Left lung (tissue), 10 donors: ENCODE results near the gene IL2RG. TPM values are rescaled to one million over a fixed set of nuclear protein-coding genes. Genes with fewer than 3 reads are reported as not detected.

Experiments
- ATAC-seq: fragments of 200-7000 bp; cut with Tn5 transposase; one replicate; pipeline ENCODE4 v1.9.1; 2020; ENCODE audit warnings: moderate library complexity
- DNase-seq, 4 donors: peaks; one replicate each; pipeline ENCODE4 v3.0.0-alpha.2; 2013 to 2020
- H3K27ac ChIP-seq, 2 donors: fragments of 200-600 bp; sonication (generic) in 1 of 2; one replicate each; pipeline versions ENCODE4 v1.5.0 to v1.8.0; 2020 to 2021
- H3K27me3 ChIP-seq, 2 donors: fragments of 200-600 bp; sonication (generic) in 1 of 2; one replicate each; pipeline versions ENCODE4 v1.5.0 to v1.8.0; 2020 to 2021
- H3K36me3 ChIP-seq, 2 donors: fragments of 200-600 bp; sonication (generic) in 1 of 2; one replicate each; pipeline versions ENCODE4 v1.5.0 to v1.8.0; 2020 to 2021
- H3K4me1 ChIP-seq, 2 donors: fragments of 200-600 bp; one replicate each; pipeline ENCODE4 v1.8.0; 2021
- H3K4me3 ChIP-seq, 2 donors: fragments of 200-600 bp; sonication (generic) in 1 of 2; one replicate each; pipeline versions ENCODE4 v1.5.0 to v1.8.0; 2020 to 2021; ENCODE audit warnings: mild to moderate bottlenecking in 1 of 2
- H3K9me3 ChIP-seq, 2 donors: fragments of 200-600 bp; sonication (generic) in 1 of 2; one replicate each; pipeline versions ENCODE4 v1.5.0 to v1.8.0; 2020 to 2021
- intact Hi-C, 2 donors: fragments of 100-400 bp; cut with DNase I; formaldehyde crosslinking; loops; one replicate each; pipeline versions ENCODE4 v1.11.2 to v1.14.2; 2022
- polyA plus RNA-seq, 6 donors: library from polyadenylated mRNA; unstranded; fragments of 120-200 nt; gene quantifications; one replicate each; pipeline ENCODE4 v1.2.1, GENCODE V29; 2013; ENCODE audit not compliant: insufficient read length in 6 of 6
- total RNA-seq, 2 donors: library from RNA; stranded (reverse); fragmentation: NEBNext Ultra II Directional; extraction: Animal tissue kit (Norgen Biotek cat#: 25700); gene quantifications; one replicate each; pipeline ENCODE4 v1.2.1, GENCODE V29; 2021
- TF ChIP-seq, protein P1 (sequence below), 2 donors: fragments of 200-600 bp; sonication (generic) in 1 of 2; IDR thresholded peaks; one replicate each; pipeline versions ENCODE4 v1.5.0 to v1.8.0; 2021; ENCODE audit warnings: antibody characterized with exemption in 2 of 2
- donor health status: DM: no; HTN: yes; CAD: no.
- donor health status: DM: no; HTN: no; CAD: no.

IL2RG gene
- total and polyA plus RNA-seq, 8 donors: 2.1 to 36.0 (median 3.2) TPM

DNA sequence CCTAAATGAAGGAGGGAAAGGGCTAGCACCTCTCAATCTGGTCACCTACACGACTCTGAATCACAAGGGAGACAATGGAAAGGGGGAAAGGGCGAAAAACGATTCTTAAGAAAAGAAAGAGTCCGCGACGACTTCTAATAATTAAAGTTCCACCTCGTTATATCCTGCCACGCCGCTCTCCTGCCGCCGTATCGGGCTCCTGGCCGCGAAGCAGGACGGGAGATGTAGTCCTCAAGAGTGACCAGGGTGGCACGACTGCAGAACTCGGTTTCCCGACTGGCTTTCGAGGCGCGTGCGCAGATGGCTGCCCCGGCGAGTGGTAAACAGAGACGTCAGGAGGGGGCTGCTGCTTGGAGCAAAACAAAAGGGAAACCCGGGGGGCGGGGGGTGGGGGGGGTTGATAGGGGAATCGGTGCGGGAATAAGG lies 15.8 kb downstream of the IL2RG start, which contains the start of gene FOXO4:
FOXO4 (plus strand) TSS at position 297 of the 426 bp plus-strand sequence. CDS start 678 bp downstream, outside the sequence.
- DNase-seq: peak; percentile 77 to 94 (median 94)
- TF ChIP-seq, protein P1, sequence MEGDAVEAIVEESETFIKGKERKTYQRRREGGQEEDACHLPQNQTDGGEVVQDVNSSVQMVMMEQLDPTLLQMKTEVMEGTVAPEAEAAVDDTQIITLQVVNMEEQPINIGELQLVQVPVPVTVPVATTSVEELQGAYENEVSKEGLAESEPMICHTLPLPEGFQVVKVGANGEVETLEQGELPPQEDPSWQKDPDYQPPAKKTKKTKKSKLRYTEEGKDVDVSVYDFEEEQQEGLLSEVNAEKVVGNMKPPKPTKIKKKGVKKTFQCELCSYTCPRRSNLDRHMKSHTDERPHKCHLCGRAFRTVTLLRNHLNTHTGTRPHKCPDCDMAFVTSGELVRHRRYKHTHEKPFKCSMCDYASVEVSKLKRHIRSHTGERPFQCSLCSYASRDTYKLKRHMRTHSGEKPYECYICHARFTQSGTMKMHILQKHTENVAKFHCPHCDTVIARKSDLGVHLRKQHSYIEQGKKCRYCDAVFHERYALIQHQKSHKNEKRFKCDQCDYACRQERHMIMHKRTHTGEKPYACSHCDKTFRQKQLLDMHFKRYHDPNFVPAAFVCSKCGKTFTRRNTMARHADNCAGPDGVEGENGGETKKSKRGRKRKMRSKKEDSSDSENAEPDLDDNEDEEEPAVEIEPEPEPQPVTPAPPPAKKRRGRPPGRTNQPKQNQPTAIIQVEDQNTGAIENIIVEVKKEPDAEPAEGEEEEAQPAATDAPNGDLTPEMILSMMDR (IDR thresholded peaks at IDR 0.05): no peak
- intact Hi-C loops: no loop called here
- H3K27ac ChIP-seq: peak within 1 kb of the TSS in 1 of 2 donors; percentile 57
- no peaks in the 10 kb centered on the region for H3K27me3 ChIP-seq
- H3K4me1 ChIP-seq: peaks cover 0 to 23% of the 10 kb centered on the region in 2 donors
- ATAC-seq: peak; percentile 96
- H3K9me3 ChIP-seq: no peaks in the 10 kb centered on the region
- no peaks in the 10 kb centered on the region for H3K36me3 ChIP-seq
- peak within 1 kb of the TSS; percentile 40 to 56 for H3K4me3 ChIP-seq

DNA sequence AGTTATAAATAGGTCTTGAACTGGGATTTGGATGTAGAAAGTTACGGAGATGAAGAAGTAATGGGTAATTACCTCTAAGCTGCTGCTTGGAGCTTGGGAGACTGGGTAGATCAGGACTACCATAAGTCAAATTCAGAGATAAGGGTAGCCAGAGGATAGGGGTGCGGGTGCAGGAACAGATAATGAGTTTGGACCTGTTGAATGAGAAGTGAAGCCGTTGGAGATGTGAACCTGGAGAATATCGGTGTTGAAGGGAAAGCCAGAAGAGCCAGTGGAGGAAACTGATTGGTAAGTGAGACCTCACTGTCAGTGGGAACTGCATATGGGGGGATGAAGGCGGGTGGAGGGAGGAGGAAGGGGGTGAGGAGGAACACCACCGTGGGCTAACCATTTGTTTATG lies 16.3 kb downstream of the IL2RG start:
- H3K9me3 ChIP-seq: no peaks in the 10 kb centered on the region
- no peak overlapping the region for H3K27ac ChIP-seq
- no peaks in the 10 kb centered on the region for H3K36me3 ChIP-seq
- no peaks in the 10 kb centered on the region for H3K27me3 ChIP-seq
- no peak for ATAC-seq
- DNase-seq: no peak
- peak overlapping the region; percentile 31 to 56 for H3K4me3 ChIP-seq
- peaks cover 0 to 23% of the 10 kb centered on the region in 2 donors for H3K4me1 ChIP-seq
- TF ChIP-seq, protein P1 (IDR thresholded peaks at IDR 0.05): no peak
- intact Hi-C loops: no loop called here

DNA sequence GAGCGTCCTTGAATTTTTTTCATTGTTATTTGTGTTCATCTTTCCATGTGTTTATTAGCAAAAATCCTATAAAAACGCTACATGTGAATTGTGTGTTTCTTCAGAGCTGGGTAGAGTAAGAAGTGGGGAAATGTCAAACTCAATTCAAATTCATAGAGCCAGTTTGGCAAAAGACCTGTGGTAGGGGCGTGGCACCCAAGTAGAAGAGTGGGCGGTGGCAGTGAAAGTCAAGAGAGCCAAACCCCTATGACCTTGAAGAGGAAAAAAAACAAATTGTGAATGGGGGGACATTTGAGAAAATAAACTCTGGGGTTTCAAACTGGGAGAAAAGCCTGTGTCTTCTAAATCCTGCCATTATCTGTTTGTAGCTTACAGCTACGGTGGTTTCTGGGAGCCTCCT lies 20.1 kb downstream of the IL2RG start:
- H3K4me3 ChIP-seq: no peak overlapping the region
- intact Hi-C loops: no loop called here
- H3K9me3 ChIP-seq: no peaks in the 10 kb centered on the region
- TF ChIP-seq, protein P1 (IDR thresholded peaks at IDR 0.05): no peak
- H3K36me3 ChIP-seq: no peaks in the 10 kb centered on the region
- no peaks in the 10 kb centered on the region for H3K27me3 ChIP-seq
- H3K27ac ChIP-seq: no peak overlapping the region
- ATAC-seq (no peak), DNase-seq (no peak)
- no peaks in the 10 kb centered on the region for H3K4me1 ChIP-seq

DNA sequence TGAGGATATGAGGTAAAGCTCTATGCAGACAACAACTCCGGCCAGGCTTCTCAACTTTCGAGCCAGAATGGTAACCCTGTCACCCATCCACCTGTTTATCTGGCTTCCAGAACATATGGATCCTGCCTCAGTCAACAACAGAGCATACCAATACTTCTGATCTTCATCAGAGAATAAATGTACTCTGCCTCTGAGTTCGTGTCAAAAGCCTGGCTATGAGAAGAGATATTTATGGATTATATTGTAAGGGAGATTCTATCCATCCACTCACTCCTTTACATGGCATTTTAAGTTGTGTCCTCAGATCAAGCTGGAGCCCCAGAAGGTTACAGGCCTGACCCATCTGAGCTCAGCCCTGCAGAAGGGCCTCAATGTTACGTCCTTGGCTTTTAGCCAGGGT lies 25.5 kb downstream of the IL2RG start:
- no peaks in the 10 kb centered on the region for H3K27me3 ChIP-seq
- intact Hi-C loops: no loop called here
- no peak for DNase-seq
- no peak overlapping the region for H3K4me3 ChIP-seq
- H3K36me3 ChIP-seq: no peaks in the 10 kb centered on the region
- H3K9me3 ChIP-seq: no peaks in the 10 kb centered on the region
- TF ChIP-seq, protein P1 (IDR thresholded peaks at IDR 0.05): no peak
- ATAC-seq: no peak
- no peak overlapping the region for H3K27ac ChIP-seq
- H3K4me1 ChIP-seq: no peaks in the 10 kb centered on the region

DNA sequence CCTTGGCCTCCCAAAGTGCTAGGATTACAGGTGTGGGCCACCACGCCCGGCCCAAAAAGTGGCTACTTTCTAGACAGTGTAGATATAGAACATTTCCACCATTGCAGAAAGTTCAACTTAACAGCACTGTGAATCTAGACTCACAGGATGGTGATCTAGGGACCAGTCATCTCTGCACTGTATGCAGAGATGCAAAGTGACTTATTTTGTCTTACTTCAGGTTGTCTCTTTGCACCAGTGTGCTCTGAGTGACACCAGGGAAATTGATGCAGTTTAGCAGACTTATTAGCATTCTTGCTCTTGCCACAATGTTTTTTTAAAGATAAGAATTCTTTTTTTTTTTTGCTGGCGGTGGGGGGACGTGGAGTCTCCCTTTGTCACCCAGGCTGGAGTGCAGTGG lies 28.6 kb downstream of the IL2RG start:
- H3K4me3 ChIP-seq: no peak overlapping the region
- no peak overlapping the region for H3K27ac ChIP-seq
- H3K27me3 ChIP-seq: no peaks in the 10 kb centered on the region
- H3K36me3 ChIP-seq: no peaks in the 10 kb centered on the region
- no peaks in the 10 kb centered on the region for H3K4me1 ChIP-seq
- ATAC-seq (no peak), DNase-seq (no peak)
- no peaks in the 10 kb centered on the region for H3K9me3 ChIP-seq
- intact Hi-C loops: no loop called here
- TF ChIP-seq, protein P1 (IDR thresholded peaks at IDR 0.05): no peak
